Measurements from ENCODE around the gene GSTCD. TPM values are rescaled to one million over a fixed set of nuclear protein-coding genes. Genes with fewer than 3 reads are reported as not detected.

The GSTCD gene
- total RNA-seq, 1 donor from 2014 or later: 13.9 TPM

GRCh38 chr4:105805501-105806120 is 97.0 kb downstream of the GSTCD start:
- Mint-ChIP-seq H3K4me1 (ENCODE audit: low read depth, unreplicated experiment) (no peaks in the 10 kb centered on the region), H3K36me3 (ENCODE audit: unreplicated experiment) (no peaks in the 10 kb centered on the region), H3K4me3 (ENCODE audit: unreplicated experiment) (no peak overlapping the region), H3K27ac (ENCODE audit: unreplicated experiment) (no peak overlapping the region), H3K27me3 (ENCODE audit: unreplicated experiment) (no peaks in the 10 kb centered on the region), H3K9me3 (ENCODE audit: unreplicated experiment) (no peaks in the 10 kb centered on the region)
- no peak for TF ChIP-seq CTCF (IDR thresholded peaks at IDR 0.05; ENCODE audit: partially characterized antibody, unreplicated experiment)
- no peak for DNase-seq

- Mint-ChIP-seq H3K4me3 (ENCODE audit: unreplicated experiment) (no peak overlapping the region), H3K27ac (ENCODE audit: unreplicated experiment) (no peak overlapping the region), H3K27me3 (ENCODE audit: unreplicated experiment) (no peaks in the 10 kb centered on the region), H3K36me3 (ENCODE audit: unreplicated experiment) (no peaks in the 10 kb centered on the region), H3K4me1 (ENCODE audit: low read depth, unreplicated experiment) (no peaks in the 10 kb centered on the region), H3K9me3 (ENCODE audit: unreplicated experiment) (peaks cover 1% of the 10 kb centered on the region)
- DNase-seq: no peak
- TF ChIP-seq CTCF (IDR thresholded peaks at IDR 0.05; ENCODE audit: partially characterized antibody, unreplicated experiment): no peak
These were observed 98.9 kb downstream of the GSTCD start for GRCh38 chr4:105807496-105807895.

GRCh38 chr4:105808030-105808749 is 99.6 kb downstream of the GSTCD start:
- Mint-ChIP-seq H3K36me3 (ENCODE audit: unreplicated experiment) (no peaks in the 10 kb centered on the region), H3K4me1 (ENCODE audit: low read depth, unreplicated experiment) (no peaks in the 10 kb centered on the region), H3K27ac (ENCODE audit: unreplicated experiment) (no peak overlapping the region), H3K27me3 (ENCODE audit: unreplicated experiment) (no peaks in the 10 kb centered on the region), H3K9me3 (ENCODE audit: unreplicated experiment) (peaks cover 1% of the 10 kb centered on the region), H3K4me3 (ENCODE audit: unreplicated experiment) (no peak overlapping the region)
- no peak for TF ChIP-seq CTCF (IDR thresholded peaks at IDR 0.05; ENCODE audit: partially characterized antibody, unreplicated experiment)
- DNase-seq: no peak

GRCh38 chr4:105808750-105809041 is 100.1 kb downstream of the GSTCD start:
- Mint-ChIP-seq H3K27ac (ENCODE audit: unreplicated experiment) (no peak overlapping the region), H3K9me3 (ENCODE audit: unreplicated experiment) (peaks cover 1% of the 10 kb centered on the region), H3K27me3 (ENCODE audit: unreplicated experiment) (no peaks in the 10 kb centered on the region), H3K36me3 (ENCODE audit: unreplicated experiment) (no peaks in the 10 kb centered on the region), H3K4me1 (ENCODE audit: low read depth, unreplicated experiment) (no peaks in the 10 kb centered on the region), H3K4me3 (ENCODE audit: unreplicated experiment) (no peak overlapping the region)
- DNase-seq: no peak
- no peak for TF ChIP-seq CTCF (IDR thresholded peaks at IDR 0.05; ENCODE audit: partially characterized antibody, unreplicated experiment)

- Mint-ChIP-seq H3K9me3 (ENCODE audit: unreplicated experiment) (peaks cover 1% of the 10 kb centered on the region), H3K27ac (ENCODE audit: unreplicated experiment) (no peak overlapping the region), H3K27me3 (ENCODE audit: unreplicated experiment) (no peaks in the 10 kb centered on the region), H3K4me3 (ENCODE audit: unreplicated experiment) (no peak overlapping the region), H3K36me3 (ENCODE audit: unreplicated experiment) (no peaks in the 10 kb centered on the region), H3K4me1 (ENCODE audit: low read depth, unreplicated experiment) (no peaks in the 10 kb centered on the region)
- no peak for TF ChIP-seq CTCF (IDR thresholded peaks at IDR 0.05; ENCODE audit: partially characterized antibody, unreplicated experiment)
- no peak for DNase-seq
These were observed 107.1 kb downstream of the GSTCD start for GRCh38 chr4:105815701-105816100.
